ENCODE measurements around the gene BMPER.

- no peak for TF ChIP-seq TCF7L2 (IDR thresholded peaks at IDR 0.05; ENCODE audit: low read depth, low read length)
- TF ChIP-seq, protein P1, sequence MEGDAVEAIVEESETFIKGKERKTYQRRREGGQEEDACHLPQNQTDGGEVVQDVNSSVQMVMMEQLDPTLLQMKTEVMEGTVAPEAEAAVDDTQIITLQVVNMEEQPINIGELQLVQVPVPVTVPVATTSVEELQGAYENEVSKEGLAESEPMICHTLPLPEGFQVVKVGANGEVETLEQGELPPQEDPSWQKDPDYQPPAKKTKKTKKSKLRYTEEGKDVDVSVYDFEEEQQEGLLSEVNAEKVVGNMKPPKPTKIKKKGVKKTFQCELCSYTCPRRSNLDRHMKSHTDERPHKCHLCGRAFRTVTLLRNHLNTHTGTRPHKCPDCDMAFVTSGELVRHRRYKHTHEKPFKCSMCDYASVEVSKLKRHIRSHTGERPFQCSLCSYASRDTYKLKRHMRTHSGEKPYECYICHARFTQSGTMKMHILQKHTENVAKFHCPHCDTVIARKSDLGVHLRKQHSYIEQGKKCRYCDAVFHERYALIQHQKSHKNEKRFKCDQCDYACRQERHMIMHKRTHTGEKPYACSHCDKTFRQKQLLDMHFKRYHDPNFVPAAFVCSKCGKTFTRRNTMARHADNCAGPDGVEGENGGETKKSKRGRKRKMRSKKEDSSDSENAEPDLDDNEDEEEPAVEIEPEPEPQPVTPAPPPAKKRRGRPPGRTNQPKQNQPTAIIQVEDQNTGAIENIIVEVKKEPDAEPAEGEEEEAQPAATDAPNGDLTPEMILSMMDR (IDR thresholded peaks at IDR 0.05) = no peak
These were observed 225.4 kb downstream of the BMPER start for GRCh38 chr7:34130558-34131295.
